Spinal cord (tissue), 10 donors: ENCODE results near the gene BCAS1. TPM values are rescaled to one million over a fixed set of nuclear protein-coding genes. Genes with fewer than 3 reads are reported as not detected.

Source experiments
- DNase-seq, 6 donors: peaks; one replicate each; pipeline versions ENCODE4 v3.0.0 to v3.0.0-alpha.2; 2013 to 2015; ENCODE audit warnings: low spot score in 6 of 6, low read depth in 4 of 6
- H3K27ac ChIP-seq: one replicate; pipeline ENCODE4 v1.5.1; 2013; ENCODE audit warnings: low read depth, low read length, control low read depth
- H3K27me3 ChIP-seq: one replicate; pipeline ENCODE4 v1.6.1; 2013; ENCODE audit warnings: low read length; ENCODE audit not compliant: control insufficient read depth, insufficient read depth
- H3K36me3 ChIP-seq: one replicate; pipeline ENCODE4 v1.6.1; 2013; ENCODE audit warnings: low read length; ENCODE audit not compliant: control insufficient read depth, insufficient read depth
- H3K4me1 ChIP-seq: one replicate; pipeline ENCODE4 v1.6.1; 2013; ENCODE audit warnings: low read length; ENCODE audit not compliant: control insufficient read depth, insufficient read depth
- H3K4me3 ChIP-seq: one replicate; pipeline ENCODE4 v1.5.1; 2013; ENCODE audit warnings: low read depth, low read length, control low read depth
- H3K9me3 ChIP-seq: one replicate; pipeline ENCODE4 v1.6.1; 2013; ENCODE audit warnings: low read length; ENCODE audit not compliant: control insufficient read depth, insufficient read depth
- WGBS: methylation state at CpG from one replicate; pipeline ENCODE4 v1.1.5; 2013; ENCODE audit warnings: missing lambda C conversion rate; ENCODE audit not compliant: insufficient coverage; 5-methylcytosine and 5-hydroxymethylcytosine counted together
- polyA plus RNA-seq, 2 donors: library from polyadenylated mRNA; unstranded; fragments of 120-200 nt; gene quantifications; one replicate each; pipeline ENCODE4 v1.2.1, GENCODE V29; 2013; ENCODE audit not compliant: insufficient read length in 2 of 2
- total RNA-seq, 2 donors: library from RNA; depleted of rRNA in 1 of 2; stranded (reverse); fragments of 120-200 nt in 1 of 2; fragments of >200 nt in 1 of 2; gene quantifications; one replicate each; pipeline versions ENCODE4 v1.2.3 to v1.2.4, GENCODE V29; 2013 to 2014
- donor health status: healthy.

Gene BCAS1
- total and polyA plus RNA-seq, 4 donors: 93.3 to 402 (median 189) TPM

DNA sequence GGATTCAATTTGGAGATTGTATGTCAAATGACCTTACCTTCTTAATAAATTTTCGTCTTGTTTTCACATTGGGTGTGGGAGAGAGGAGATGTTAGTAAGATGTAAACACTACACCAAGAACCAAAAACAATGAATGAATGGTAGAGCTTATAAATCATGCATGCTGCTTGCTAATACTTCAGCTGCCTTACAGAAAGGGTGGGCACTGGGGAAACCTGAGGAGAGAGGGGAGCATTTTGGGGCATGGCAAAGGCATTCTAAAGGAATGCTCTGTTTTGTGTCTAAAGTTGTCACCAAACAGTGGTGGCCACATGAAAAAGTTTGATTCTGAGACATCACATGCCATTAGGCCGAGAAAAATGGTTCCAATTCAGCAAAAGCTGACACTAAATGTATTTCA is 80.4 kb downstream of the BCAS1 start:
- H3K9me3 ChIP-seq: no peaks in the 10 kb centered on the region
- no peak for DNase-seq
- H3K4me3 ChIP-seq: no peak overlapping the region
- no peaks in the 10 kb centered on the region for H3K4me1 ChIP-seq
- no peaks in the 10 kb centered on the region for H3K27me3 ChIP-seq
- WGBS: no CpG with 5 or more reads among the region's 2 CpGs
- no peak overlapping the region for H3K27ac ChIP-seq
- H3K36me3 ChIP-seq: no peaks in the 10 kb centered on the region

DNA sequence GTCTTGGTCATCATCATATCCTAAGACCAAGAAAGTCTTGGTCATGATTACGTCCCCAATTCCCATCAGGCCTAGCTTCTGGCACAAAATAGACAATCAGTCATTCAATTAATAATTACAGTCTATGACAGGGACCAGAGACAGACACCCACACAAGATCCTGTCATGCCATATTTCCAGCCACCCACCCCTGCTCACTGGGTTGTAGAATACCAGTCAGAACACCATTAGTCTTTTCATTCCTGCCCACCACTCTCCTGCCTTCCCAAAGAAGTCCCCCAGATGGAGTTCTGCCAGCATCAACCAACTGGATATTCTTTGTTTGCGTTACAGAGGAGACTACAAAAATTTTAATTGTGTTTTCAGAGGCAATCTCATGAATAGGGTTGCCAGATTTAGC is 81.0 kb downstream of the BCAS1 start:
- Histone ChIP-seq H3K4me3 (no peak overlapping the region), H3K27me3 (no peaks in the 10 kb centered on the region), H3K9me3 (no peaks in the 10 kb centered on the region), H3K36me3 (no peaks in the 10 kb centered on the region), H3K27ac (no peak overlapping the region), H3K4me1 (no peaks in the 10 kb centered on the region)
- WGBS: 92% methylated on average over 1 of the region's 2 CpGs
- DNase-seq: no peak

DNA sequence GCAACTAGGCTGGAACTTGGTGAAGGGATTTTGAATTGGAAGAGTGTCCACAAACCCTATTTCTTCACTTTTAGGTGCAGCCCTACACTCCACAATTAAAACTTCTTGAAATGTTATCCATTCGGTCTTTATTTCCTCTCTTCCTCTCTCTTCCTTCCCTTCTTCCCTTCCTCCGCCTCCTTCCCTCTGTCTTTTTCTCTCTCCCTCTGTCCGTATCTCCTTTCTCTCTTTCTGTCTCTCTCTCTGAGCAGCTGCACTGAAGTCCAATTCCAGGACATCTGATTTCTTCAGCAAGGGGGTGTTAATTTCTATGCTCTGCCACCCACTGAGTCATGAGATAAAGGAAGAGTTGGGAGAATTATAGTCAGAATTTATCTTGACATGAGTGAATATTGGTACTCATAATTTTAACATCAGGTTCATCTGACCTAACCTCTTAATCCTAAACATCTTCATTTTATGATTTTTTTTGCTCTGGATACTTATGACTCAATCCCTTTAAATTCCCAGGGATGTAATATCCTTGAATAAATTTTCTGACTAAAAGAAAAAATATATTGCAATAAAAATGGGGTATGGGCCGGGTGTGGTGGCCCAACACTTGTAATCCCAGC is 84.2 kb downstream of the BCAS1 start:
- Histone ChIP-seq H3K4me1 (no peaks in the 10 kb centered on the region), H3K27ac (no peak overlapping the region)
- WGBS: 95% methylated on average over 2 of the region's 4 CpGs

DNA sequence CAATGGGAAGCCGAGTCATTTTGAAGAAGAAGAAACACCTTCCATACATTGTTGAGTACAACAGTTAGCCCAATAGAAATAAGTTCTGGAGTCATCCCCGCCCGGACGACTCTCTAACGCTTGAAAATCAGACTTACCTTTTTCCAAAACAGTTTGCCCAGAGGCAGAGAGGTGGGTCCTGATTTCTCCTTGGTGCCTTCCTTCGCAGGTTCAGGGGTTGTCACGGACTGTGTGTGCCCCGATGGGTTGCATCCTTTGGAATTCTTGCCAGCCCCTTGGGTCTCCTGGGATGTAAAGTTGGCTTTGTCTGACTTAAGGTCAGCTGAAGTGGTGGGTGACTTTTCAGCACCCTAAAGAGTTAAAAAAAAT is 85.3 kb downstream of the BCAS1 start:
- Histone ChIP-seq H3K4me1 (no peaks in the 10 kb centered on the region), H3K27me3 (no peaks in the 10 kb centered on the region), H3K36me3 (no peaks in the 10 kb centered on the region), H3K27ac (no peak overlapping the region), H3K9me3 (no peaks in the 10 kb centered on the region), H3K4me3 (no peak overlapping the region)
- no peak for DNase-seq
- 96% methylated on average over 4 of the region's 8 CpGs for WGBS

More for the DNA sequence above, 84.2 kb downstream of the BCAS1 start:
- no peak for DNase-seq
- Histone ChIP-seq H3K27me3 (no peaks in the 10 kb centered on the region), H3K9me3 (no peaks in the 10 kb centered on the region), H3K4me3 (no peak overlapping the region), H3K36me3 (no peaks in the 10 kb centered on the region)

DNA sequence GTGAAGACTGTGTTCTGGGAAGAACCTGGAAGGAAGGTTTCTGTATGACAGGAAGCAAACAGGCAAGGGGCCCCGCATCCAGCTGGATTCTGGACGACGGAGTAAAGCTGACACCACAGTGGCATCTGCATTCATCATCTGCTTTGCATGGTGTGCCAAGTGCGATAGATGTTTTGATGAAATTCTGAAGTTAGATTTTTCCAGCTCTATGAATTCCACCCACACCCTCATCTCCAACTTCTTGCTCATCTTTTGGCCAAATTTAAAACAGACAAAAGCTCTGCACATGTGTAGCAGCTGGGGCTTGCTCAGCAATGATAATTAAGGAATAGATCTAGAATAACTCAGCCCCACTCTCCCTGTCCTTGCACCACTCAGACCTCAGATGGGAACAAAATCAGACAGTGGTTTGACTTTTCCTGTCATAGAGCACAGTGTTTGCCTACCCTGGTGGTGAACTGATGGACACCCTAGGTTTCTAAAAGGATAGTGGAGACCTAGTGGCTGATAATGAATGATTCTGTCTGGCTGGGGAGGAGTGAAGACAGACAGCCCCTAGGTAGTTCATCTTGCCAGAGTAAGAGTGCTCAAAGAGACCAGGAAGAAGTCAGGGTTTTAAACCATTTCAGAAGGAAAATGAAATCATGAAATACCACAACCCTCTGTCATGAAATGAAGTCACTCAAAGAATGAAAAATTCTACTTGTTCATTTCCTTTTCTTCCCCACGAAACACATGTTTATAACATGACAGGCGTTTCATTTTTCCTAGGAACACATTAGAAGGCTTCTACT is 85.8 kb downstream of the BCAS1 start:
- Histone ChIP-seq H3K9me3 (no peaks in the 10 kb centered on the region), H3K27me3 (no peaks in the 10 kb centered on the region), H3K4me1 (no peaks in the 10 kb centered on the region), H3K4me3 (no peak overlapping the region), H3K27ac (no peak overlapping the region), H3K36me3 (no peaks in the 10 kb centered on the region)
- no peak for DNase-seq
- WGBS: 83% methylated on average over 5 of the region's 6 CpGs

DNA sequence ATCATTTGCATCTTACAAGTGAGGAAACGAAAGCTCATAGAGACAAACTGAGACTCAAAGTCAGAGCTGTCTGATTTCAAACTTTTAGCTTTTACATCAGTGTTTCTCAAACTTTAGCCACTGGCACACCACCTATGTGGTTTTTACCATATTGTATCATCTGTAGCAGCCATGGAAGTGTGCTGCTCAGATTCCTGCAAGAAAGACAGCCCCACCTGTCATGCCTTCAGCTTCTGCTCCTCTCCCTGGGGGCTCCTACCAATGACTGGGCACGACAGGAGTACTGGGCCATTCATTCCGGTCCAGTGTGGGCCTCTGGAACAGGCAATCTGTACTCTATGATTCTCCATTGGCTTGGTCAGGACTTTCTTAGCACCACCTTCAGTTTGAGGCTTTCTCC is 87.0 kb downstream of the BCAS1 start:
- no peaks in the 10 kb centered on the region for H3K4me1 ChIP-seq
- no peaks in the 10 kb centered on the region for H3K9me3 ChIP-seq
- H3K36me3 ChIP-seq: no peaks in the 10 kb centered on the region
- no peak for DNase-seq
- H3K27me3 ChIP-seq: no peaks in the 10 kb centered on the region
- H3K4me3 ChIP-seq: no peak overlapping the region
- WGBS: 80% methylated on average over 2 of the region's 3 CpGs
- no peak overlapping the region for H3K27ac ChIP-seq

DNA sequence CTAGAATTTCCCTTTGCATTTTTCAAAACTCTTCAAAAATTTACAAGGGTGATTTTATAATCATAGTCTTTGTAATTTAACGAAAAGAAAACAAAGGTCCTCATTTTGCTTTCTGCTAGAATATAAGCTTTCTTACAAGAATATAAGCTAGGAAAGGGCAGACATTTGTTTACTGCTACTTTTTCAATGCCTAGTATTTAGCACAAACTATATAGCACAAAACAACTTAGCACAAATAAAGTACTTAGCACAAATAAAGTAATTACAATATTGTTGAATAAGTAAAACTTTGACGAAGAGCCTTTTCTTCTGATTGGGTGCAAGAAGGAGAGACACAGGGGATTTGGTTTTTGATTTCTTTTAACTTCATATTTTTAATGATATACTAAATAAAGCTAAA is 87.8 kb downstream of the BCAS1 start:
- Histone ChIP-seq H3K36me3 (no peaks in the 10 kb centered on the region), H3K9me3 (no peaks in the 10 kb centered on the region), H3K27ac (no peak overlapping the region), H3K27me3 (no peaks in the 10 kb centered on the region), H3K4me1 (no peaks in the 10 kb centered on the region), H3K4me3 (no peak overlapping the region)
- no CpG with 5 or more reads among the region's 2 CpGs for WGBS
- no peak for DNase-seq

DNA sequence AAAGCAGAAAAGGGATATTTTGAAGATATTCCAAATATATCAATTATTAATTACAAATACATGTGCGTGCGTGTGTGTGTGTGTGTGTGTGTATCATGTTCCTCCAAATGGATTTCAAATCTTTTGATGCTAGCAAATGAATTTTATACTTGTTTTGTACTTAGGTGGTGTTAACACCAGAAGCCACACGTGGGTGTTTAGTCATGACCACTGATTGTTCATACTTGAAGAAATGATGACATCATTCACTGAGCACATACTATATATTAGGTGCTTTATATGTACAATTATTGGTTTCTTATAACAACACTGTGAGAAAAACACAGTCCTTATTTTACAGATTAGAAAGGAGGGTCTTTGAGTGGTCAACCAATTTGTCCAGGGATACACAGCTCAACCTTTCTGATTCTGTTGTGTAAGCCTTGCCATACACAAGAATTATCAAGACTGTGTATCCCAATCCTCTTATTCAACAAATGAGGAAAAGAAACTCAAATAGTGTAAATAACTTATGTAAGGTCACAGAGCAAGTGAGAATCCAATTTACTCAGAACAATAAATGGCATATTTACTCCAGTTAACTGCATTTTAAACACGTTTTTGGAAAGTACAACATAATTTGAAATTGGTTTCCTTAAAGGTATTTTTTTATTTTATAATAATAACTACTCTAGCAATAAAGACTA is 88.5 kb downstream of the BCAS1 start:
- no peak overlapping the region for H3K4me3 ChIP-seq
- no peak for DNase-seq
- H3K27me3 ChIP-seq: no peaks in the 10 kb centered on the region
- no peaks in the 10 kb centered on the region for H3K9me3 ChIP-seq
- WGBS: no CpG with 5 or more reads among the region's 4 CpGs
- H3K27ac ChIP-seq: no peak overlapping the region
- no peaks in the 10 kb centered on the region for H3K36me3 ChIP-seq
- H3K4me1 ChIP-seq: no peaks in the 10 kb centered on the region

DNA sequence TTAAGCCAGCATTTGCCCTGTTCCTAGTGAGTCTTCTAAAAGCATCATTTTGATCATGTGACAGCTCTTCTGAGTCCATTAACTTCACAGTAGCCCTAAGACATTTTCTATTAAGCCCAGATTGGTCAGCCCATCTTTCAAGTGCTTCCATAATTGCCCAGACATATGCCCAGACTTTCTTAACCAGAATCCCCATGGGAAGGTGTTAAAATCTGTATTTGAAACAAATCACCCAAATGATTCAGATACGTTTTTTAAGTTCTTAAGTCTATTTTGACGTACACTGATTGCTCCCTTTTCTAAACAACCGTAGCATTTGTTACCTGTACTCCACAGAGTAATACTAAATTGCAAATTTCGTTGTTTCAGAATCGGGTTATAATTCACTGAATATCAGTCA is 89.3 kb downstream of the BCAS1 start:
- 96% methylated on average over 3 of the region's 5 CpGs for WGBS
- no peaks in the 10 kb centered on the region for H3K27me3 ChIP-seq
- no peaks in the 10 kb centered on the region for H3K9me3 ChIP-seq
- no peak for DNase-seq
- no peak overlapping the region for H3K27ac ChIP-seq
- H3K4me1 ChIP-seq: no peaks in the 10 kb centered on the region
- no peak overlapping the region for H3K4me3 ChIP-seq
- no peaks in the 10 kb centered on the region for H3K36me3 ChIP-seq
